Vagina (tissue), 2 donors: Measurements from ENCODE around the gene MYO3B. TPM values are rescaled to one million over a fixed set of nuclear protein-coding genes. Genes with fewer than 3 reads are reported as not detected.

Experiments
- DNase-seq, 2 donors: peaks; one replicate each; pipeline ENCODE4 v3.0.0-alpha.2; 2017; ENCODE audit errors: extremely low spot score in 2 of 2
- H3K27ac ChIP-seq: fragments of 200-600 bp; sonication (generic); one replicate; pipeline ENCODE4 v1.5.1; 2019
- H3K27me3 ChIP-seq: fragments of 200-600 bp; sonication (generic); one replicate; pipeline ENCODE4 v1.5.1; 2019
- H3K36me3 ChIP-seq, 2 donors: fragments of 200-600 bp; sonication (generic); one replicate each; pipeline ENCODE4 v1.5.1; 2017 to 2019
- H3K4me1 ChIP-seq: fragments of 200-600 bp; sonication (generic); one replicate; pipeline ENCODE4 v1.5.1; 2019
- H3K4me3 ChIP-seq, 2 donors: fragments of 200-600 bp; sonication (generic); 1 replicate in 1 of 2; 2 replicates in 1 of 2; pipeline ENCODE4 v1.5.1; 2016 to 2019
- H3K9me3 ChIP-seq: fragments of 200-600 bp; sonication (generic); one replicate; pipeline ENCODE4 v1.5.1; 2019
- POLR2A ChIP-seq, 2 donors: fragments of 450-650 bp; IDR thresholded peaks; one replicate each; pipeline ENCODE4 v1.6.1; 2017; ENCODE audit warnings: antibody characterized with exemption in 2 of 2, mild to moderate bottlenecking in 2 of 2, moderate library complexity in 2 of 2
- POLR2AphosphoS5 ChIP-seq, 2 donors: sonication (generic); formaldehyde crosslinking; IDR thresholded peaks; one replicate each; pipeline ENCODE4 v1.9.0; 2017; ENCODE audit warnings: antibody characterized with exemption in 2 of 2, mild to moderate bottlenecking in 2 of 2, low read depth in 1 of 2; ENCODE audit not compliant: insufficient read depth in 1 of 2
- intact Hi-C: fragments of 100-400 bp; cut with DNase I; formaldehyde crosslinking; loops from one replicate; pipeline ENCODE4 v1.15.1; 2023
- total RNA-seq: library from RNA; depleted of rRNA; stranded (reverse); fragments of >200 nt; gene quantifications from one replicate; pipeline ENCODE4 v1.2.3, GENCODE V29; 2016
- TF ChIP-seq, protein P1 (sequence below), 3 experiments: fragments of 450-650 bp in 2 of 3; fragments of 200-600 bp in 1 of 3; sonication (generic) in 1 of 3; IDR thresholded peaks; one replicate each; pipeline ENCODE4 v1.5.1; 2017 to 2019; ENCODE audit warnings: antibody characterized with exemption in 3 of 3, mild to moderate bottlenecking in 2 of 3, moderate library complexity in 2 of 3

The MYO3B gene
- total RNA-seq, 1 donor from 2014 or later = 0.49 TPM

DNA sequence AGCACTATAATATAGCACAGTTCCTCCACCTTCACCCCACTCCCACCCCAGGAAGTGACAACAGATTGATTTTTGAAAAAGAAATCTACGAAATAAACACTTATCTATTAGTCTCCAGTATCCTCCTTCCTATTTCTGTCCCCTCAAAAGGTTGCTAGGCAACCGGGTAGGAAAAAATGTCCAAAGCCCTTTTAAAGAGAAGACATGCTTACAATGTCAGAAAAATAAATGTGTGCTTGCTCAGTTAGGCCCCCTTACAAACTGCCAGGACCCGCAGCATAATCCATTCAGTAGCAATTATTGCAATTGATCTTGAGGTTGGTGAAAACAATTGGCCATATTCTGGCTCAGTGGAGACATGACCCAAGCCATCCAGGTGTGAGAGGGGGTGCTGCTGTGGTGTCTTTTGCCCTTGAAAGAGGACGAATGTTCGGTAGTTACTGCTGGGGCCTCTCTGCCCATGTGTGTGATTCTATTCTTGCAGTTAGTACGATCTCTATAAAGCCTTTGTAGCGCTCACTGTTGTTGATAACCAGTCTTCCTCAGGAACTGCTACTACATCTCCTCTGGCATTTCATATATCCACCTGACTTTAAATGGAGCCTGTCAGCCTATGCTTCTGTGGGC is 144.3 kb downstream of the MYO3B start:
- no peaks in the 10 kb centered on the region for H3K4me1 ChIP-seq
- peaks cover 9% of the 10 kb centered on the region for H3K9me3 ChIP-seq
- intact Hi-C loops = no loop called here
- H3K27me3 ChIP-seq = no peaks in the 10 kb centered on the region
- no peak overlapping the region for H3K27ac ChIP-seq
- H3K36me3 ChIP-seq = no peaks in the 10 kb centered on the region
- no peak for DNase-seq
- TF ChIP-seq POLR2A (IDR thresholded peaks at IDR 0.05) = no peak
- no peak for TF ChIP-seq POLR2AphosphoS5 (IDR thresholded peaks at IDR 0.05; ENCODE audit: insufficient read depth in 1 of 2, low read depth in 1 of 2)
- TF ChIP-seq, protein P1, sequence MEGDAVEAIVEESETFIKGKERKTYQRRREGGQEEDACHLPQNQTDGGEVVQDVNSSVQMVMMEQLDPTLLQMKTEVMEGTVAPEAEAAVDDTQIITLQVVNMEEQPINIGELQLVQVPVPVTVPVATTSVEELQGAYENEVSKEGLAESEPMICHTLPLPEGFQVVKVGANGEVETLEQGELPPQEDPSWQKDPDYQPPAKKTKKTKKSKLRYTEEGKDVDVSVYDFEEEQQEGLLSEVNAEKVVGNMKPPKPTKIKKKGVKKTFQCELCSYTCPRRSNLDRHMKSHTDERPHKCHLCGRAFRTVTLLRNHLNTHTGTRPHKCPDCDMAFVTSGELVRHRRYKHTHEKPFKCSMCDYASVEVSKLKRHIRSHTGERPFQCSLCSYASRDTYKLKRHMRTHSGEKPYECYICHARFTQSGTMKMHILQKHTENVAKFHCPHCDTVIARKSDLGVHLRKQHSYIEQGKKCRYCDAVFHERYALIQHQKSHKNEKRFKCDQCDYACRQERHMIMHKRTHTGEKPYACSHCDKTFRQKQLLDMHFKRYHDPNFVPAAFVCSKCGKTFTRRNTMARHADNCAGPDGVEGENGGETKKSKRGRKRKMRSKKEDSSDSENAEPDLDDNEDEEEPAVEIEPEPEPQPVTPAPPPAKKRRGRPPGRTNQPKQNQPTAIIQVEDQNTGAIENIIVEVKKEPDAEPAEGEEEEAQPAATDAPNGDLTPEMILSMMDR (IDR thresholded peaks at IDR 0.05) = no peak
- no peak overlapping the region for H3K4me3 ChIP-seq

DNA sequence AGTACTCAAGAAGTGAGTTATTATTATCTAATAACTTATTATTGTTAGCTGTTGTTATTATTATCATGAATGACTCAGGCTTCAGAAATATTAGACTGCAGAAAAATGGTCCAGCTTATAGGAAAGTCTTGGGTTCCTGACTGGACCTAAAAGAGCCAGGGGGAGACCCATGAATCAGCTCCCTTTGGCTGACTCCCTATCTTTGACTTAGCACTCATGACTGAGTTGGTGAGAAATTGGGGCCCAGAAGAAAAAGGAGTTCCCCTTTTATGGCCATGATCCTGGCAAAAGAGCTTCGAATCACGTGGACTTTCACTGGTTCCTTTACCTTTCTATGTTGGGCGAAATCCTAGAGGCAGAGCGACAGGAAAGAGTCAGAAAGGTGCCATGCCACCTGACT is 145.8 kb downstream of the MYO3B start:
- H3K36me3 ChIP-seq = no peaks in the 10 kb centered on the region
- H3K9me3 ChIP-seq = peaks cover 9% of the 10 kb centered on the region
- no peak for TF ChIP-seq POLR2AphosphoS5 (IDR thresholded peaks at IDR 0.05; ENCODE audit: insufficient read depth in 1 of 2, low read depth in 1 of 2)
- no peak for DNase-seq
- intact Hi-C loops = no loop called here
- H3K27ac ChIP-seq = no peak overlapping the region
- H3K27me3 ChIP-seq = no peaks in the 10 kb centered on the region
- no peak overlapping the region for H3K4me3 ChIP-seq
- H3K4me1 ChIP-seq = no peaks in the 10 kb centered on the region

DNA sequence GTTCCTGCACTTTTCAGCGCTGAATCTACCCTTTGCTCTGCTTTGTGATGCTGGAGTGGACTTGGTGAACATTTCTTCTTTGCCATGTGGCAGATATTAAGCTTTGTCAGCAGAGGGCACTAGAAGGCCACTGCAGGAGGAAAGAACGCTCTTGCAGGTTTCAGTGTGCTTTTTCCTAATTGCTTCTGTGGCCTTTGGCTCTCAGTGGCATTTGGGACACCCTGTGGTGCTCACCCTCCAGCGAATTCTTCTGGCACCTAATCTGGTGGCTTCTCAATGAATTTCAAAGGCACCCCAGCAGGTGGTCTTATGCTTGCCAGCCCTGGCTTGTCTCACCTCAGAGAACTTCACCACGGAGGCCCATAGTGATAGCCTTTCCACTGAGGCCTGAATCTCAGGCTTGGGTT is 146.7 kb downstream of the MYO3B start:
- no peaks in the 10 kb centered on the region for H3K4me1 ChIP-seq
- H3K27me3 ChIP-seq = no peaks in the 10 kb centered on the region
- no peak overlapping the region for H3K27ac ChIP-seq
- DNase-seq = no peak
- intact Hi-C loops = no loop called here
- H3K4me3 ChIP-seq = no peak overlapping the region
- TF ChIP-seq, protein P1 (IDR thresholded peaks at IDR 0.05) = peak in 1 of 3 experiments; percentile 4
- TF ChIP-seq POLR2AphosphoS5 (IDR thresholded peaks at IDR 0.05; ENCODE audit: insufficient read depth in 1 of 2, low read depth in 1 of 2) = no peak
- peaks cover 9% of the 10 kb centered on the region for H3K9me3 ChIP-seq
- no peaks in the 10 kb centered on the region for H3K36me3 ChIP-seq

DNA sequence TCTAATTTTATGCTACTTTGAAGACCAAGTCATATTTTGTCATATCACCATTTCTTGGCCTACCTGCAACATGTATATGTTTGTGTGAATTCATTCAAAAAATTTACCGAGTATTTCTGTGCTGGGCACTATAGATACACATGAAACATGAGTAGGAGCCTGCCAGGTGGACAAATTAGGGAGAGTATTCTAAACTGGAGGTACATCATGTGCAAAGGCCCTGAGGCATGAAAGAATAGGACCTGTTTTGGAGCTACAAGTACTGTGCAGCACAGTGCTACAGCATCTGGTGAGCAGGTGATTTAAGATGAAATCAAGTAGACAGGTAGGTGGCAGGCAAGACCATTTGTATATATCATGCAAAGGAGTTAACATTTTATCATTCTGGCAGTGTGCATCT is 152.9 kb downstream of the MYO3B start:
- H3K4me1 ChIP-seq = no peaks in the 10 kb centered on the region
- TF ChIP-seq POLR2A (IDR thresholded peaks at IDR 0.05) (no peak), POLR2AphosphoS5 (IDR thresholded peaks at IDR 0.05; ENCODE audit: insufficient read depth in 1 of 2, low read depth in 1 of 2) (no peak)
- TF ChIP-seq, protein P1 (IDR thresholded peaks at IDR 0.05) = no peak
- H3K27me3 ChIP-seq = no peaks in the 10 kb centered on the region
- no peaks in the 10 kb centered on the region for H3K9me3 ChIP-seq
- H3K4me3 ChIP-seq = no peak overlapping the region
- no peaks in the 10 kb centered on the region for H3K36me3 ChIP-seq
- intact Hi-C loops = no loop called here
- DNase-seq = no peak
- no peak overlapping the region for H3K27ac ChIP-seq

DNA sequence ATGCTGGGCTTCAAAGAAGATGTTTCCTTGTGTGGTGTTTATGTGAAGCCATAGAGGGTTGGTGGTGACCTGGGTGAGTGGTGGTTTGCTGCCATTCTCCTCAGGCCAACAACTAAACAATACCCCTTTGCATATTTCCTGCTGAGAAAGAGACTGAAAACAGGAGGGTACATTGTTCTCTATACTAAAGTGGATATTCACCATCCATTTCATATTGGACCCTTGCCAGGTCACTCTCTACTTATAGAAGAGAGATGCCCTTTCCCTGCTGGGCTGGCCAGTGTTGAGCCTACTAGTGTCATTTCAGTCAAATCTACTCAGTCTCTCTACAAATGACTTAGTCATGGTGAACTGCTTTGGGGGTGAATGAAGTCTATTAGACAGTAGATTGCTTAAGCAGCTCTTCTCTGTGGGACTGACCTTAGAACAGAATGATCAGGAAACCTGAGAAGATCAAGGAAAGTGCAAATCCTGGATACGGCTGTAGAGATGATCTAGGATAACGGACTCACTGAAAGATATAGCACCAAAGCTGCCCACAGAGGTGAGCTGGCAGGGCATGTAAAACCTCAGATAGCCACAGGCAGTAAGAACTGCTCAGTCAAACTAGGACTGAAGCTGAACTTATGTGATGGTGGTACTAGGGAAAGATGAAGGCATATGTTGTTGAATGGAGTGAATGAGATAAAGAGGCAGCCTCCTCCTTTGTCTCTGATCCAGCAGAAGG is 154.9 kb downstream of the MYO3B start:
- Histone ChIP-seq H3K4me3 (no peak overlapping the region), H3K27ac (no peak overlapping the region), H3K9me3 (no peaks in the 10 kb centered on the region), H3K27me3 (no peaks in the 10 kb centered on the region), H3K36me3 (no peaks in the 10 kb centered on the region), H3K4me1 (no peaks in the 10 kb centered on the region)
- intact Hi-C loops = no loop called here
- TF ChIP-seq POLR2AphosphoS5 (IDR thresholded peaks at IDR 0.05; ENCODE audit: insufficient read depth in 1 of 2, low read depth in 1 of 2) (no peak), POLR2A (IDR thresholded peaks at IDR 0.05) (no peak)
- TF ChIP-seq, protein P1 (IDR thresholded peaks at IDR 0.05) = no peak
- no peak for DNase-seq
